ENCODE results near the gene NPW. TPM values are rescaled to one million over a fixed set of nuclear protein-coding genes. Genes with fewer than 3 reads are reported as not detected.

NPW gene
- total RNA-seq, 1 experiment from 2014 or later = 7.1 TPM

- Histone ChIP-seq H3K27me3 (ENCODE audit: insufficient read depth, low read length) (no peaks in the 10 kb centered on the region), H2BK12ac (ENCODE audit: insufficient read length, low read depth, low read length) (no peak overlapping the region)
- H3K27ac Mint-ChIP-seq = 0 out of 7 replicates have a peak overlapping the region, but pooled peaks of 1 of the 3 experiments have one; percentile 44
Measured at GRCh38 chr16:2002406-2003230, 17.0 kb upstream of the NPW start.

More at GRCh38 chr16:2002406-2003230, 17.0 kb upstream of the NPW start:
- H2BK20ac ChIP-seq (ENCODE audit: low read depth, low read length, poor library complexity, severe bottlenecking) = no peak overlapping the region
- H3K14ac ChIP-seq (ENCODE audit: insufficient read depth, low read length) = no peak overlapping the region
- H3K4me1 Mint-ChIP-seq = peaks cover 8 to 19% of the 10 kb centered on the region in 2 experiments
- no peak overlapping the region for H3K4ac ChIP-seq (ENCODE audit: low read depth, low read length)
- peaks cover 1% of the 10 kb centered on the region; the same call in 1 of the 2 replicates for H3K4me1 ChIP-seq (ENCODE audit: insufficient read depth, low read length)
- H4K20me1 ChIP-seq (ENCODE audit: control insufficient read depth, insufficient read depth, insufficient read length) = no peaks in the 10 kb centered on the region
- H2AK5ac ChIP-seq (ENCODE audit: insufficient read length, low read length) = no peak overlapping the region
- no peak overlapping the region for H3K9ac ChIP-seq (ENCODE audit: extremely low read depth, insufficient read length, low read length)
- no peak for DNase-seq
- H2AFZ ChIP-seq (ENCODE audit: low read length) = no peak overlapping the region
- no peaks in the 10 kb centered on the region for H3K23me2 ChIP-seq (ENCODE audit: insufficient read length, low read depth, low read length, poor library complexity, severe bottlenecking)
- H3K27ac ChIP-seq (ENCODE audit: insufficient read length, low read depth, low read length) = no peak overlapping the region
- H2BK120ac ChIP-seq (ENCODE audit: low read depth, low read length, poor library complexity, severe bottlenecking) = no peak overlapping the region
- no peak overlapping the region for H3K56ac ChIP-seq (ENCODE audit: insufficient read length, low read depth, low read length)
- H3K4me2 ChIP-seq (ENCODE audit: insufficient read depth, insufficient read length, low read length) = no peak overlapping the region
- no CpG with 5 or more reads among the region's 47 CpGs for WGBS (ENCODE audit: extremely low coverage, insufficient read length, low lambda C conversion rate)
- H3K9me3 Mint-ChIP-seq = no peaks in the 10 kb centered on the region
- H3K18ac ChIP-seq (ENCODE audit: insufficient read length, low read depth, low read length) = no peak overlapping the region
- peaks cover 18 to 44% (median 44%) of the 10 kb centered on the region in 3 experiments for H3K36me3 Mint-ChIP-seq (ENCODE audit: insufficient read depth in 1 of 3, low read depth in 3 of 3)
- H2BK15ac ChIP-seq (ENCODE audit: low read depth, low read length) = no peak overlapping the region
- no peak overlapping the region for H4K8ac ChIP-seq (replicated peaks; ENCODE audit: insufficient read length, low read depth, low read length)
- no peaks in the 10 kb centered on the region for H3K9me3 ChIP-seq (ENCODE audit: control insufficient read depth, low read depth, low read length)
- H4K91ac ChIP-seq (ENCODE audit: insufficient read length, low read depth, low read length) = no peak overlapping the region
- H3K79me2 ChIP-seq (ENCODE audit: insufficient read depth, low read length) = peaks cover 13% of the 10 kb centered on the region; the same call in 1 of the 2 replicates
- no peaks in the 10 kb centered on the region for H3K27me3 Mint-ChIP-seq (ENCODE audit: low read depth)
- H3K79me1 ChIP-seq (ENCODE audit: insufficient read depth, low read depth, low read length, poor library complexity, severe bottlenecking) = peaks cover 17% of the 10 kb centered on the region
- no peak overlapping the region for H4K5ac ChIP-seq (ENCODE audit: insufficient read length, low read depth, low read length)
- H3T11ph ChIP-seq (ENCODE audit: low read length) = no peak overlapping the region
- no peak overlapping the region for H3K23ac ChIP-seq (ENCODE audit: insufficient read length, low read depth, low read length)
- no peak for TF ChIP-seq CTCF (conservative IDR thresholded peaks at IDR 0.05)
- no peak overlapping the region for H2BK5ac ChIP-seq (ENCODE audit: insufficient read length, low read length)
- no peak overlapping the region for H3K4me3 Mint-ChIP-seq

All from H9 (cell line).